Tibial nerve (tissue), 4 donors: Measurements from ENCODE around the gene TMEM178B.

Source experiments
- CTCF ChIP-seq, 5 experiments: fragments of 200-600 bp in 3 of 5; fragments of 450-650 bp in 2 of 5; sonication (generic) in 3 of 5; IDR thresholded peaks; one replicate each; pipeline ENCODE4 v1.5.1; 2016 to 2019; ENCODE audit warnings: antibody characterized with exemption in 5 of 5, mild to moderate bottlenecking in 3 of 5, moderate library complexity in 2 of 5
- EP300 ChIP-seq, 2 donors: sonication (generic); formaldehyde crosslinking; IDR thresholded peaks; one replicate each; pipeline ENCODE4 v1.6.1; 2017; ENCODE audit warnings: antibody characterized with exemption in 2 of 2, mild to moderate bottlenecking in 1 of 2
- POLR2A ChIP-seq, 2 donors: fragments of 450-650 bp; IDR thresholded peaks; one replicate each; pipeline ENCODE4 v1.6.1; 2017; ENCODE audit warnings: antibody characterized with exemption in 2 of 2, mild to moderate bottlenecking in 2 of 2, moderate library complexity in 2 of 2

DNA sequence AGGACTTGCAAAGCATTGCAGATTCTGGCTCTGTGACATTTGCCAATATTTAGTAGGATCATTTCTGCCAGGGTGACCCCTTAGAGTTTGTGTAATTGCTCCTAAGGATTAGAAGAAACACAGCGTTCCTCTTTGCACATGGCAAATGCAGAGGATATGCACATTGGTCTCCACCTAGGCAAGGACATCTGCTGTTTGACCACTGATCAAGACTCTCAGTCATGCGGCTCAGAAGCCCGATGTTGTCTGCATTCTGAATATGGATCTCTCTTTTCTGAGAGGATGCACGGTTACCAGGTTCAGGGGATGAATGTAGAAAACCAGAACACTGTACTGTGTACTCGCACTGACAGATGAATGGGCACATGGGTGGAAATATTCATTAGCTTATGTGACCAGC, 296.8 kb downstream of the TMEM178B start:
- TF ChIP-seq CTCF (IDR thresholded peaks at IDR 0.05) (no peak), POLR2A (IDR thresholded peaks at IDR 0.05) (no peak), EP300 (IDR thresholded peaks at IDR 0.05) (no peak)
